K562 (cell line): ENCODE results near the gene AQP2. TPM values are rescaled to one million over a fixed set of nuclear protein-coding genes. Genes with fewer than 3 reads are reported as not detected.
A peak's percentile ranks its signal among the peaks of the same experiment; 100 is the strongest.

Source experiments
- ARNT ChIP-seq, 2 experiments: fragments of 450-650 bp; IDR thresholded peaks; 2 replicates each; pipeline ENCODE4 v1.6.1; 2016; ENCODE audit warnings: mild to moderate bottlenecking in 1 of 2
- EP400 ChIP-seq: fragments of 450-650 bp; IDR thresholded peaks from 2 replicates; pipeline ENCODE4 v1.6.1; 2017; ENCODE audit warnings: antibody characterized with exemption, mild to moderate bottlenecking, moderate library complexity
- FOXJ3 ChIP-seq: sonication (generic); formaldehyde crosslinking; IDR thresholded peaks from 2 replicates; pipeline ENCODE4 v1.4.0; 2020; ENCODE audit warnings: mild to moderate bottlenecking, missing genetic modification reagents
- FOXP1 ChIP-seq: sonication (generic); formaldehyde crosslinking; IDR thresholded peaks from 2 replicates; pipeline ENCODE4 v1.8.0; 2022; ENCODE audit warnings: mild to moderate bottlenecking, missing genetic modification reagents
- GATAD2B ChIP-seq: fragments of 450-650 bp; IDR thresholded peaks from 2 replicates; pipeline ENCODE4 v1.6.1; 2017; ENCODE audit warnings: mild to moderate bottlenecking, borderline replicate concordance
- HNRNPH1 ChIP-seq: fragments of 200-400 bp; formaldehyde crosslinking; optimal IDR thresholded peaks from 2 replicates; pipeline ENCODE3; 2017; ENCODE audit warnings: low read depth, mild to moderate bottlenecking, low read length, moderate library complexity
- LEF1 ChIP-seq: fragments of 450-650 bp; IDR thresholded peaks from 2 replicates; pipeline ENCODE4 v1.6.1; 2016; ENCODE audit warnings: mild to moderate bottlenecking
- MLX ChIP-seq, 2 experiments: fragments of 450-650 bp in 1 of 2; sonication (generic) in 1 of 2; formaldehyde crosslinking; conservative IDR thresholded peaks; 2 replicates each; pipeline versions ENCODE4 v1.4.0 to v1.8.1; 2020 to 2022; ENCODE audit warnings: mild to moderate bottlenecking in 1 of 2, missing genetic modification reagents in 1 of 2
- NCOA4 ChIP-seq: fragments of 450-650 bp; IDR thresholded peaks from 2 replicates; pipeline ENCODE4 v1.6.1; 2018; ENCODE audit warnings: mild to moderate bottlenecking; ENCODE audit not compliant: partially characterized antibody
- NELFE ChIP-seq: IDR thresholded peaks from 2 replicates; pipeline ENCODE4 v1.6.1; 2011; ENCODE audit warnings: mild to moderate bottlenecking; ENCODE audit not compliant: insufficient read depth, insufficient read length
- PKNOX1 ChIP-seq: fragments of 450-650 bp; IDR thresholded peaks from 2 replicates; pipeline ENCODE4 v1.6.1; 2016
- RBM22 ChIP-seq: fragments of 200-400 bp; formaldehyde crosslinking; IDR thresholded peaks from 2 replicates; pipeline ENCODE4 v1.6.1; 2018; ENCODE audit warnings: low read length, low read depth; ENCODE audit not compliant: poor library complexity, severe bottlenecking
- RBM39 ChIP-seq: fragments of 200-400 bp; formaldehyde crosslinking; optimal IDR thresholded peaks from 2 replicates; pipeline ENCODE3; 2018; ENCODE audit warnings: low read depth, low read length
- SIRT6 ChIP-seq: IDR thresholded peaks from one replicate; pipeline ENCODE4 v1.6.1; 2012; ENCODE audit warnings: low read depth, mild to moderate bottlenecking, control low read depth, inconsistent platforms, low read length, moderate library complexity
- TCFL5 ChIP-seq: fragments of 250-450 bp; sonication (Bioruptor Pico); conservative IDR thresholded peaks from 2 replicates; pipeline ENCODE4 v1.6.1; 2021; ENCODE audit warnings: mild to moderate bottlenecking, moderate library complexity, matching md5 sums
- TRIM25 ChIP-seq: fragments of 450-650 bp; IDR thresholded peaks from 2 replicates; pipeline ENCODE4 v1.7.0; 2016; ENCODE audit warnings: borderline replicate concordance
- USF1 ChIP-seq: sonication (generic); formaldehyde crosslinking; IDR thresholded peaks from 2 replicates; pipeline ENCODE4 v1.9.0; 2022; ENCODE audit warnings: mild to moderate bottlenecking, missing genetic modification reagents
- ZNF197 ChIP-seq: fragments of 200-800 bp; sonication (Bioruptor generic); IDR thresholded peaks from 2 replicates; pipeline ENCODE4 v1.6.1; 2016; ENCODE audit warnings: low read depth, missing genetic modification characterization, missing compliant biosample characterization
- ZNF316 ChIP-seq: fragments of 450-650 bp; IDR thresholded peaks from 2 replicates; pipeline ENCODE4 v1.6.1; 2016
- polyA plus RNA-seq, 8 experiments: library from polyadenylated mRNA; depleted of rRNA in 4 of 8; stranded (reverse) in 5 of 8; unstranded in 3 of 8; fragments of >200 nt; fragmentation: Nextera tagmentation in 2 of 8; fragmentation: Illumina TruSeq in 1 of 8; extraction: Ambion mirVana in 2 of 8; extraction: Trizol in 1 of 8; gene quantifications; 2 replicates each; pipeline versions ENCODE4 v1.2.1 to v1.2.3, GENCODE V29; 2011 to 2014; ENCODE audit warnings: inconsistent platforms in 1 of 8, missing spikeins in 1 of 8
- total RNA-seq, 7 experiments: library from RNA; depleted of rRNA in 6 of 7; stranded (reverse); fragments of >200 nt in 6 of 7; fragmentation: Illumina TruSeq in 2 of 7; extraction: Trizol in 2 of 7; gene quantifications; 2 replicates each; pipeline versions ENCODE4 v1.2.1 to v1.2.3, GENCODE V29; 2011 to 2021; ENCODE audit warnings: low replicate concordance in 1 of 7
- TF ChIP-seq, protein P1 (sequence below): fragments of 250-450 bp; sonication (Bioruptor Pico); IDR thresholded peaks from 2 replicates; pipeline ENCODE4 v1.9.0; 2021; ENCODE audit warnings: mild to moderate bottlenecking
- TF ChIP-seq, protein P2 (sequence below): fragments of 250-450 bp; sonication (Bioruptor Pico); IDR thresholded peaks from 2 replicates; pipeline ENCODE4 v1.4.0; 2020; ENCODE audit warnings: borderline replicate concordance
- TF ChIP-seq, protein P3 (sequence below): fragments of 450-650 bp; formaldehyde crosslinking; IDR thresholded peaks from 2 replicates; pipeline ENCODE4 v1.4.0; 2022; ENCODE audit warnings: mild to moderate bottlenecking, moderate library complexity

Gene AQP2
- total and polyA plus RNA-seq, 9 of the 15 experiments (the other 6 are each of a cell fraction or from before 2014, with no cell fraction given) = not detected

GRCh38 chr12:49945394-49946080 is 5.0 kb upstream of the AQP2 start (continued):
- no peak for TF ChIP-seq FOXJ3 (CRISPR knock-in tag)
- TF ChIP-seq HNRNPH1 = no peak
- TF ChIP-seq NELFE = no peak
- TF ChIP-seq RBM22 = no peak
- peak; percentile 94 for TF ChIP-seq PKNOX1
- no peak for TF ChIP-seq FOXP1 (CRISPR knock-in tag)
- no peak for TF ChIP-seq RBM39
- TF ChIP-seq ZNF197 (CRISPR knock-in tag) = no peak
- TF ChIP-seq SIRT6 = no peak
- no peak for TF ChIP-seq EP400
- TF ChIP-seq, protein P1, sequence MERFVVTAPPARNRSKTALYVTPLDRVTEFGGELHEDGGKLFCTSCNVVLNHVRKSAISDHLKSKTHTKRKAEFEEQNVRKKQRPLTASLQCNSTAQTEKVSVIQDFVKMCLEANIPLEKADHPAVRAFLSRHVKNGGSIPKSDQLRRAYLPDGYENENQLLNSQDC = no peak
- TF ChIP-seq USF1 (CRISPR knock-in tag) = no peak
- no peak for TF ChIP-seq TRIM25
- TF ChIP-seq ARNT (IDR thresholded peaks at IDR 0.05) = peak in 1 of 2 experiments; percentile 45; a peak in 1 of 4 replicates
- TF ChIP-seq ZNF316 = 0 out of 2 replicates have a peak, but pooled peaks have one; percentile 8
- TF ChIP-seq NCOA4 = no peak
- TF ChIP-seq TCFL5 (CRISPR knock-in tag) = no peak
- TF ChIP-seq GATAD2B = no peak
- no peak for TF ChIP-seq MLX (CRISPR knock-in tag; conservative IDR thresholded peaks at IDR 0.05)
- TF ChIP-seq LEF1 = 0 out of 2 replicates have a peak, but pooled peaks have one; percentile 61
- TF ChIP-seq, protein P2, sequence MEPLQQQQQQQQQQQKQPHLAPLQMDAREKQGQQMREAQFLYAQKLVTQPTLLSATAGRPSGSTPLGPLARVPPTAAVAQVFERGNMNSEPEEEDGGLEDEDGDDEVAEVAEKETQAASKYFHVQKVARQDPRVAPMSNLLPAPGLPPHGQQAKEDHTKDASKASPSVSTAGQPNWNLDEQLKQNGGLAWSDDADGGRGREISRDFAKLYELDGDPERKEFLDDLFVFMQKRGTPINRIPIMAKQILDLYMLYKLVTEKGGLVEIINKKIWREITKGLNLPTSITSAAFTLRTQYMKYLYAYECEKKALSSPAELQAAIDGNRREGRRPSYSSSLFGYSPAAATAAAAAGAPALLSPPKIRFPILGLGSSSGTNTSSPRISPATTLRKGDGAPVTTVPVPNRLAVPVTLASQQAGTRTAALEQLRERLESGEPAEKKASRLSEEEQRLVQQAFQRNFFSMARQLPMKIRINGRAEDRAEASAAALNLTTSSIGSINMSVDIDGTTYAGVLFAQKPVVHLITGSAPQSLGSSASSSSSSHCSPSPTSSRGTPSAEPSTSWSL (CRISPR knock-in tag) = no peak
- TF ChIP-seq, protein P3, sequence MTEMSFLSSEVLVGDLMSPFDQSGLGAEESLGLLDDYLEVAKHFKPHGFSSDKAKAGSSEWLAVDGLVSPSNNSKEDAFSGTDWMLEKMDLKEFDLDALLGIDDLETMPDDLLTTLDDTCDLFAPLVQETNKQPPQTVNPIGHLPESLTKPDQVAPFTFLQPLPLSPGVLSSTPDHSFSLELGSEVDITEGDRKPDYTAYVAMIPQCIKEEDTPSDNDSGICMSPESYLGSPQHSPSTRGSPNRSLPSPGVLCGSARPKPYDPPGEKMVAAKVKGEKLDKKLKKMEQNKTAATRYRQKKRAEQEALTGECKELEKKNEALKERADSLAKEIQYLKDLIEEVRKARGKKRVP (CRISPR knock-in tag) = no peak
